Stimulated activated naive CD8-positive, alpha-beta T cell treated with anti-CD3 and anti-CD28 coated beads, Interleukin-15, amount 100 ng/mL, for 72 hours (primary cell): ENCODE results near the gene BATF3.
"Not testable (repeated sequence)": the region's sequence is repeated elsewhere in the genome, so short reads cannot be mapped to it uniquely, and the experiment has no call there.

Experiments used
- ATAC-seq: fragments of 150-1000 bp; cut with Tn5 transposase; 2 replicates; pipeline ENCODE4 v1.10.0; 2021; ENCODE audit warnings: mild to moderate bottlenecking, moderate library complexity
- DNase-seq, 2 donors: peaks; one replicate each; pipeline ENCODE4 v3.0.0; 2021 to 2022
- H3K27ac Mint-ChIP-seq, 2 donors: one replicate each; pipeline ENCODE4 v1.8.0; 2022; ENCODE audit warnings: mild to moderate bottlenecking in 2 of 2, mixed read lengths in 2 of 2, moderate library complexity in 2 of 2
- H3K27me3 Mint-ChIP-seq: one replicate; pipeline ENCODE4 v1.8.0; 2022; ENCODE audit warnings: mixed read lengths
- H3K4me1 Mint-ChIP-seq: one replicate; pipeline ENCODE4 v1.8.0; 2022; ENCODE audit warnings: mild to moderate bottlenecking, mixed read lengths
- H3K4me3 Mint-ChIP-seq, 2 donors: one replicate each; pipeline ENCODE4 v1.8.0; 2022; ENCODE audit warnings: mild to moderate bottlenecking in 2 of 2, mixed read lengths in 2 of 2, moderate library complexity in 1 of 2
- H3K9me3 Mint-ChIP-seq, 2 donors: one replicate each; pipeline ENCODE4 v1.8.0; 2022; ENCODE audit warnings: mixed read lengths in 2 of 2

Gene BATF3

DNA sequence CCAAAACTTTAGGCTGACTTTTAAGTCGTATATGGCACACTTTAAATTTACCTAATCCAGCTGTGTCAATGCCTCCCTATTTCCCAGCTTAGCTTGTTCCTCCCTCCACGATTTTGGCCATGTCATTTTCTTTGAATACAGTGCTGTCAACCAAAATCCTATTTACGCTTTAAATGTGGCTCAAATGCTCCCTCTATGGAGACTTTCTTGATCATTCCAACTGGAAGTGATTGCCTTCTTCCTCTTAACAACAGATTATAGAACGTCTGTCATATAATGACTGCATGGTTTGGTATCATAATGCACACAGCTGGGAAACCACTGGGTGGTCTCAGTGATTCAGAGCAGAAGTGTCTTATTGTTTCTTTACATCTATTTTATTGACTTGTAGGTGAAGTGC lies 18.9 kb upstream of the BATF3 start:
- peaks cover 20% of the 10 kb centered on the region for H3K27me3 Mint-ChIP-seq
- no peak for ATAC-seq
- H3K4me1 Mint-ChIP-seq = peaks cover 27% of the 10 kb centered on the region
- H3K9me3 Mint-ChIP-seq = peaks cover 0 to 2% of the 10 kb centered on the region in 2 donors
- no peak overlapping the region for H3K4me3 Mint-ChIP-seq
- DNase-seq = no peak
- H3K27ac Mint-ChIP-seq = no peak overlapping the region

DNA sequence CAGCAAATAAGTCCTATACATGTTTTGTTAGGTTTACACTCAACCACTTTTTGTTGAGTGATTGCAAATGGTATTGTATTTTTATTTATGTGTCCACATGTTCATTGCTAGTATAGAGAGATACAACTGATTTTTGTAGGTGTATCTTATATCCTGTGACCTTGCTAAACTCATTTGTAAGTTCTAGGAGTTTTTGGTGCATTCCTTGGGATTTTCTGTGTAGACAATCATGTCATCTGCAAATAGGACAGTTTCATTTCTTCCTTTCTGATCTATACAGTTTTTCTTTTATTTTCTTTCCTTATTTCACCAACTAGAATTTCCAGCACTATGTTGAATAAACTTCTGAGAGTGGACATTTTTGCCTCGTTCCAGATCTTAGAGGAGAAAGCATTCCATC lies 16.5 kb upstream of the BATF3 start:
- no peak overlapping the region for H3K4me3 Mint-ChIP-seq
- no peaks in the 10 kb centered on the region for H3K9me3 Mint-ChIP-seq
- DNase-seq = no peak
- no peak for ATAC-seq
- H3K27ac Mint-ChIP-seq = no peak overlapping the region
- H3K4me1 Mint-ChIP-seq = peaks cover 19% of the 10 kb centered on the region
- H3K27me3 Mint-ChIP-seq = peaks cover 20% of the 10 kb centered on the region

DNA sequence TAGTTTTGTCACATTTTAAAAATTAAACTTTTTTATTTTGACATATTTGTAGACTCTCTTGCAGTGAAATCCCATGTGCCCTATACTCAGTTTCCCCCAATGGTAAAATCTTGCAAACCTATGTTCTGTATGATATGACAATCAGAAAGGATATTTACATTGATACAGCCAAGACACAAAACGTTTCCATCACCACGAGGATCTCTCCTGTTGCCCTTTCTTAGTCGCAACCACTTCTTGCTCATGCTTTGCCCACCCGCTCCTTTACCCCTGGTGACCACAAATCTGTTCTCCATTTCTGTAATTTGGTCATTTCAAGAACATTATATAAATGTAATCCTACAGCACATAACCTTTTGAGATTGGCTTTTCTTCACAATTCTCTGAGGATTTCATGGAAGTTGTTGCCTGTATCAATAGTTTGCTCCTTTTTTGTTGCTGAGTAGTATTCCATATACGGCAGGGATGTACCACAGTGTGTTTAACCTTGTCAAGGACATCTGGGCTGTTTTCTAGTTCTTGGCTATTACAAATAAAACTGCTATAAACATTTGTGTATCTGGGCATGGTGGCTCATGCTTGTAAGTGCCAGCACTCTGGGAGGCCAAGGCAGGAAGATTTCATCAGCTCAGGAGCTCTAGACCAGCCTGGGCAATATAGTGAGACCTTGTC lies 14.0 kb upstream of the BATF3 start:
- ATAC-seq (no peak), DNase-seq (no peak)
- Mint-ChIP-seq H3K27me3 (peaks cover 16% of the 10 kb centered on the region), H3K4me1 (peaks cover 16% of the 10 kb centered on the region), H3K9me3 (no peaks in the 10 kb centered on the region), H3K4me3 (peak overlapping the region in 1 of 2 donors; percentile 25), H3K27ac (peak overlapping the region in 1 of 2 donors; percentile 27)

DNA sequence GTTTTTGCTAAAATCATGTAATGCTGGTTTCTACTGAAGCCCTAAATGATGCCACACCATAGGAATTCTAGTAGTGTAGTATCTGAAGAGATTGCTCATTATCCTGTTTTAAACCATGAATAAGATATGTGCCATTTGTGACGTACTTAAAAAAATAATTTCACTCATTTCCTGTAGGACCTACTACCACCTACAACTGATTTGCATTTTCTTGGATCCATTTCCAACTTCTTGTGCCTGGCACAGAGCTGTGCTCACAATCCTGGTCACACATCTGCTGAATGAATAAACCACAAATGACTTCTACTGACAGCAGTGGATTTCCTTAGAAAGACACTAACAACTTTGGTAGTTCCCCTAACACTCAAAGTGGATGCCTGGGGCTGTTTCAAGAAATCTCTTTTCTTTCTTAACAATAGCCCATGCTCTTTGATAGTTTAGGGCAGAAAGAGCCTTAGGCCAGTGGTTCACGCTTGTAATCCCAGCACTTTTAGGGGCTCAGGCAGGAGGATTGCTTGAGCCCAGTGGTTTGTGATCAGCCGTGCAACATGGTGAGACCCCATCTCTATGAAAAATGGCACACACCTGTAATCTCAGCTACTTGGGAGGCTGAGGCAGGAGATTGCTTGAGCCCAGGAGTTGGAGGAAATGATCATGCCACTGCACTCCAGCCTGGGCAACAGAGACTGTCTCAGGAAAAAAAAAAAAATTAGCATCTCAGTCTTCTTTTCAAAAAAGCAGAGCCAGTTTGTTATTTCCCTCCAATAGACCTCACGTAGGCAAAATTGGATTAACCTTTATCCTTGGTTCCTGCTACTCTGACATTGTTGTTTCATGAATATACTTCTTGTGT lies 13.0 kb upstream of the BATF3 start:
- peaks cover 7% of the 10 kb centered on the region for H3K27me3 Mint-ChIP-seq
- H3K4me1 Mint-ChIP-seq = peaks cover 16% of the 10 kb centered on the region
- no peak for DNase-seq
- H3K27ac Mint-ChIP-seq = no peak overlapping the region
- ATAC-seq = peak; percentile 85
- H3K9me3 Mint-ChIP-seq = no peaks in the 10 kb centered on the region
- peak overlapping the region in 1 of 2 donors; percentile 29 for H3K4me3 Mint-ChIP-seq

DNA sequence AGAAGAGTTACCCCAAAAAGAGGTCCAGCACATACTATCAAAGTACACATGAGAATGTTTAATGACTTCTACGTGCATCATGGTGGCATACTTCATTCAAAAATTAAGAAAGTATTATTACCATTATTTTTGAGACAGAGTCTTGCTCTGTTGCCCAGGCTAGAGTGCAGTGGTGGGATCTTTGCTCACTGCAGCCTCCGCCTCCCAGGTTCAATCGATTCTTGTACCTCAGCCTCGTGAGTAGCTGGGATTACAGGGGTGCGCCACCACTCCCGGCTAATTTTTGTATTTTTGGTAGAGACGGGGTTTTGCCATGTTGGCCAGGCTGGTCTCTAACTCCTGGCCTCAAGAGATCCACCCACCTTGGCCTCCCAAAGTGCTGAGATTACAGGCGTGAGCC lies 12.3 kb upstream of the BATF3 start:
- not testable (repeated sequence) for H3K4me3 Mint-ChIP-seq, H3K27ac Mint-ChIP-seq, H3K27me3 Mint-ChIP-seq, H3K9me3 Mint-ChIP-seq, ATAC-seq, DNase-seq
- peaks cover 16% of the 10 kb centered on the region for H3K4me1 Mint-ChIP-seq

DNA sequence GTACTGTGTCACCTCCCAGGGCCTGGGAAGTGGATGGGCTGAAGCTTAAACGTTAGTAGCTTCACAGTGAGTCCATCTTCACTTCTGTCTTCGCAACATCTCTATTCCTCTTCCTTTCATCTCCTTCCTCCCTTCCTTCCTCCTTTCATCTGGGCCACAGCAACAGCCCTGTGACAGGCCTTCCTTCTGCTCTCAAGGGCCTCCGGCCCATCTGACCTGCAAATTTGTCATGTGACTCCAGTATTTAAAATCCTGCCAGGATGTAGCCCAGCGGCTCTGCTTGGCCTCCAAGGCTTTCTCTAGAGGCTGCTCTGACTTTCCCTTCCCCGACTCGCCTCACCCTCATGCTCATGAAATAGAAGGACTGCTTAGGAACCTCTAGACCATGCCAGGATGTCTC lies 10.9 kb upstream of the BATF3 start:
- DNase-seq (no peak), ATAC-seq (no peak)
- H3K27me3 Mint-ChIP-seq = no peaks in the 10 kb centered on the region
- H3K4me3 Mint-ChIP-seq = no peak overlapping the region
- H3K27ac Mint-ChIP-seq = peak overlapping the region in 1 of 2 donors; percentile 27
- H3K4me1 Mint-ChIP-seq = peaks cover 16% of the 10 kb centered on the region
- no peaks in the 10 kb centered on the region for H3K9me3 Mint-ChIP-seq

DNA sequence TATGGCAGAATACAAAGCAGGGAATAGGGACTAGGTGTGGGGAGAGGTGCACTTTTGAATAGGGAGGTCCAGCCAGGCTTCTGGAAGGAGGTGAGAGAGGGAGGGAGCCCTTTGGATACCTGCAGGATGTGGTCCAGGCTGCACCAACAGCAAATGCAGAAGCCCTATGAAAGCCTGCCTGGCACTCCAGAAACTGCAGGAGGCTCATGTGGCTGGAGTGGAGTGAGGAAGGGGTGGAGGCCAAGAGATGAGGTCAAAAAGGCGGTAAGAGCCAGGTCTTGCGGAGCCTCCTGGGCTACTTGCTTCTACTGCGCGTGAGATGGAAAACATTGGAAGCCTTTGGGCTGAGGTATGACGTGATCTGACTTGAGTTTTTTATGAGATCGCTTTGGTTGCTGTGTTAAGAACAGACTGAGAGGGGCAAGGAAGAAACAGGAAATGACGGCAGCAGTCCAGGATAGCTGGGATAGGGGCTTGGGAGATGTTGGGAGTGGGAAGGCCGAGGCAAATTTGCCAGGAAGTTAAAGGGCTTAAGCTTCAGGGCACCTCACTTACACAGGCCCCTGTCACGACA lies 4.4 kb upstream of the BATF3 start:
- no peak for ATAC-seq
- H3K27ac Mint-ChIP-seq = no peak overlapping the region

DNA sequence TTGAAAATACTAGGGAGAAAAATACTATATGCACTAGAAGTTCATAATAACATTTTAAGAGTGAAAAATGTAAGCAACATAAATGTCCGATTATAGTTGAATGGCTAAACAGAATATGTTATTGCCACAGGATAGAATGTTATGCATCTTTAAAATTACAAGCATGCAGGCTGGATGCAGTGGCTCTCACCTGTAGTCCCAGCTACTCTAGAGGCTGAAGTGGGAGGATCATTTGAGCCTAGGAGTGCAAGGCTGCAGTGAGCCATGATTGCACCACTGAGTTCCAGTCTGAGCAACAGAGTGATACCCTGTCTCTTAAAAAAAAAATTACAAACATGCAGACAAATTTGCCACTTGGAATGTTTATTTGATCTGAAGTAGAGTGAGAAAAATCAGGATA lies 3.0 kb upstream of the BATF3 start:
- DNase-seq (no peak), ATAC-seq (no peak)
- Mint-ChIP-seq H3K4me3 (no peak overlapping the region), H3K9me3 (no peaks in the 10 kb centered on the region), H3K27me3 (peaks cover 10% of the 10 kb centered on the region), H3K4me1 (peaks cover 57% of the 10 kb centered on the region), H3K27ac (no peak overlapping the region)

More for the DNA sequence above, 4.4 kb upstream of the BATF3 start:
- Mint-ChIP-seq H3K4me3 (no peak overlapping the region), H3K9me3 (no peaks in the 10 kb centered on the region), H3K4me1 (peaks cover 44% of the 10 kb centered on the region), H3K27me3 (peaks cover 10% of the 10 kb centered on the region)
- DNase-seq = no peak

DNA sequence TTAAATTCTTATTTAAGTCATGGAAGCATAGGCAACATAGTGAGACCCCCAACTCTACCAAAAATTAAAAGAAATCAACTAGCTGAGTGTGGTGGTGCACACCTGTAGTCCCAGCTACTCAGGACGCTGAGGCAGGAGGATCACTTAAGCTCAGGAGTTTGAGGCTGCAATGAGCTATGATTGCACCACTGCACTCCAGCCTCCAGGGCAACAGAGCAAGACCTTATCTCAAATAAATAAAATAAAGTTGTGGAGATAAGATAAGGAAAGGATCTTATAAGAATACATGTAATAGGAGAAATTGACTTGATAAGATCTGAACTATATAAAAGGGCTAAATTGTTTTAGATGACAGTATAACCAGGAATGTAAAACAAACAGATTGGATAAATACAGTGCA lies 2.3 kb upstream of the BATF3 start:
- ATAC-seq = no peak
- no peak overlapping the region for H3K27ac Mint-ChIP-seq
- no peaks in the 10 kb centered on the region for H3K9me3 Mint-ChIP-seq
- H3K4me1 Mint-ChIP-seq = peaks cover 65% of the 10 kb centered on the region
- H3K27me3 Mint-ChIP-seq = peaks cover 10% of the 10 kb centered on the region
- H3K4me3 Mint-ChIP-seq = peak overlapping the region in 1 of 2 donors; percentile 98
- DNase-seq = no peak

DNA sequence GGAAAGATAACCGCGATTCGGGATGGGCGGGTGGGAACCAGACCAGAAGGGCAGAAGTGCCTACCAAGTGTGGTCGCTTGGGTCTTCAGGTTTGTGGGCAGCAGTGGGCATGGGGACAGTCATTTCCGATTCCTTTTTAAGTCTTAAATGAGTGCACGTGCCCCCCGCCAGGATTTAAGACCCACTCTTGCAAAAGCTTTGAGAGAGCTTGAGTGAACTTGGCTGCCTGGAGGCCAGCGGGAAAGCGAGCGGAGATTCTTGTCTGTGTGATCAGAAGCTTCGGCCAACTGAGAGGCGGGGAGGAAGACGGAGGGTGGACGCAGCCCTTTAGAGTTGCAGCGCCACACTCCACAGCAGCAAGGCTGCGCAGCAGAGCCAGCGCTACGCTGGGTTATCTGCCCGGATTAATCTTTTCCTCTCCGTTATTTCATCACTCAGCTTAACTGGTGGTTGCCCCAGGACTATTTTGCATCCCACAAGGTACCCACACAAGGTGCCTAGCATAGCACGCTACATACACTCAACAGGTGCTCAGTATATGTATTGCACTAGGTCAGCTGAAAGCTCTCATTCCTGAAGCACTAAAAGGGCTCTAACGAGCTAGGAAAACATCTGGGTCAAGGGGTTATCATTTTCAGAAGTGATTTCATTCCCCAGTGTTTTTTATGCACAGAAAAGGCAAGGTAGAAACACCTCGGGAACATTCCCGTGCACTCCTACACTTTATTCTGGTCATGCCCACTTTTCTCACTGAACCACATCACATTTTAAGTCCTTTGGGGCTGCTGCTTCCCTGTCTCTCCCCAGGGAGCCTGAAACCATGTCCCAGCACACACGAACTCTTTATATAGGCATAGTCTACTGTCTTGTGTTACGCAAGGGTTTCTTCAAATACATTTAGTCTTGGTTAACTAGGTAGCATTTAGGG lies 1.5 kb upstream of the BATF3 start:
- Mint-ChIP-seq H3K27me3 (peaks cover 10% of the 10 kb centered on the region), H3K4me1 (peaks cover 71% of the 10 kb centered on the region), H3K4me3 (peak overlapping the region; percentile 92 to 98), H3K9me3 (no peaks in the 10 kb centered on the region), H3K27ac (peak overlapping the region; percentile 34 to 93)
- DNase-seq = peak; percentile 48 to 66
- ATAC-seq = peak; percentile 44

DNA sequence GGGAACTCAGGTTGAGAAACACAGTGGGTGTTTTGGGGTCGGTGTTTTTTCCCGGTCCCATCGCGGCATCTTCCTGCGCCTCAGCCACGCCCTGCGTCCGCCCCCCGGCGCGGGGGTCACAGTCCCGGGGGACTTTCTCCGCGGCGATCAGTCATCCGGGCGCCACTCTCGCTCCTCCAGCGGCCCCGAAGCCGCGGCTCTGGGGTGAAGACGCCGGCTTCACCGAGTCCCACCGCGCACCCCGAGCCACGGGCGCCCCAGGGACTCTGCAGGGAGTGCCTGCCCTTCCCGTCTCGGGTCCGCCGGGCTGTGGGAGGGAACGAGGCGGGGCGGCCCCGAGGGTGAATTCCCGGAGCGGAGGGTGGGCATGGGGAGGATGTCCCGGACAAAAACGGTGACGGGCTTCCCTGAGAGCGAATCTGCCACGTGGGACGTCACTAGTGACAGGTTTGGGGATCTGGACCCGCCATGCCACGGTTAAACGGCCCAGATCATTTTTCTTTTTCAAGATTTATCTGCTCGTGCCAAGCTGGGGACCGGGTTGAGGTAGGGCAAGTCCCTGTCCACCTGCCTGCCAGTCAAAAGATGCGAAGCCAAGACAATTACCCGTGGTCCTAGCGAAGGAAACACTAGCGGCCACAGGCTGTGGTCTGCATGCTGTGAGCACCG lies 717 bp upstream of the BATF3 start:
- no peaks in the 10 kb centered on the region for H3K9me3 Mint-ChIP-seq
- peak overlapping the region; percentile 93 to 97 for H3K27ac Mint-ChIP-seq
- DNase-seq (peak; percentile 80 to 86), ATAC-seq (peak; percentile 65)
- peaks cover 10% of the 10 kb centered on the region for H3K27me3 Mint-ChIP-seq
- peaks cover 78% of the 10 kb centered on the region for H3K4me1 Mint-ChIP-seq
- H3K4me3 Mint-ChIP-seq = peak overlapping the region; percentile 92 to 98

DNA sequence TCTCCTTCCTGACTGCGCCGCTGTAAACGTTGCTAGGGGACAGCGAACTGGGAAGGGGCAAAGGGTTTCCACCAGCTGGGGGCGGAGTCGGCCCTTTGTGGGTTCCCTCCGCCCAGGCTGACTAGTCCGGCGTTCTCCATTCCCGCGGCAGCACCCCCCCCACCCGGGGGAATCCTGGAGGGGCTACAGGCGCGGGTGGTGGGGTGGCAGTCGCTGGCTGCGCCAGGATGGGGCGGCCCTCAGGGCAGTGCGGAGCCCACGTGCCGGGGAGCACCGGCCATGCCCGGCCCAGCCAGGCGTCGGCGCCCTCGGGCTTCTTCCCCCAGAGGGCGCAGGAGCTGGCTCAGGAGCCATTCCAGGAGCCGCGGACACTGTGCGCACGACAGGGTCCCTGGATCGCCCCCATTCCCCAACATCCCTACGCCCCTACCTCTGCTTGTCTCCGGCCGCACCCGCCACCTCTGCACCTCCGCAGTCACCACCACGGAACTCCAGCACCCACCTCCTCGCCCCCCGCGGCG lies 476 bp downstream of the BATF3 start:
- peak; percentile 74 to 79 for DNase-seq
- Mint-ChIP-seq H3K4me3 (peak overlapping the region; percentile 92 to 98), H3K9me3 (no peaks in the 10 kb centered on the region), H3K27me3 (peaks cover 10% of the 10 kb centered on the region), H3K4me1 (peaks cover 74% of the 10 kb centered on the region), H3K27ac (peak overlapping the region; percentile 97)
- peak; percentile 76 for ATAC-seq

DNA sequence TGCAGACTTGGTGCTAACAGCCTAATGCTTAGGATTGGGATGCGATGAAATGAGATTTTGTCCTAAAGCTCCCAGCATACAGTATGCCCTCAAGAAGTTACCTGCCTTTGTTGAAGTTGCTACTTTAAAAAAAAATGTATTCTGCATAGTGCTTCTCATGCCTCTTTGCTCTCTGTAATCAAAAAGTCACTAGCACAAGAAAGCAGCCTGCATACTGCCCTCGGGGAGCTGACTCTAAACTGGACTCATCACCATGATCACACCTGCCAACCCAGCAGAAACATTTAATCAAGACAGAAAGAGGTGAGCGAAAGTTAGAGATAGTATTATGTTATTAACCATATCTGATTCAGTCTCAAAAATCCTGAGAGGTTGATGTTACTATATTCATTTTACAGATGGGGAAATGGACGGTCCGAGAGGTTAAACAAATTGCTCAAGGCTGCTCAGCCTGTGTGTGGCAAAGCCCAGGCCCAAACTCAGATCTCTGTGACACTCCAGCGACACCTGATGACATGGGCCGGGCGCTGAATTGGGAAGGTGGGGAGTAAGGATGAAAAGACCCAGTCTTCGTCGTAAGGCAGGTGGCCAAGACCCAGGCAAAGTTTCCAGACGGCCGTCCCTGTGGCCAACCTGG lies 1.1 kb downstream of the BATF3 start:
- peaks cover 69% of the 10 kb centered on the region for H3K4me1 Mint-ChIP-seq
- peak; percentile 2 for ATAC-seq
- DNase-seq = no peak

DNA sequence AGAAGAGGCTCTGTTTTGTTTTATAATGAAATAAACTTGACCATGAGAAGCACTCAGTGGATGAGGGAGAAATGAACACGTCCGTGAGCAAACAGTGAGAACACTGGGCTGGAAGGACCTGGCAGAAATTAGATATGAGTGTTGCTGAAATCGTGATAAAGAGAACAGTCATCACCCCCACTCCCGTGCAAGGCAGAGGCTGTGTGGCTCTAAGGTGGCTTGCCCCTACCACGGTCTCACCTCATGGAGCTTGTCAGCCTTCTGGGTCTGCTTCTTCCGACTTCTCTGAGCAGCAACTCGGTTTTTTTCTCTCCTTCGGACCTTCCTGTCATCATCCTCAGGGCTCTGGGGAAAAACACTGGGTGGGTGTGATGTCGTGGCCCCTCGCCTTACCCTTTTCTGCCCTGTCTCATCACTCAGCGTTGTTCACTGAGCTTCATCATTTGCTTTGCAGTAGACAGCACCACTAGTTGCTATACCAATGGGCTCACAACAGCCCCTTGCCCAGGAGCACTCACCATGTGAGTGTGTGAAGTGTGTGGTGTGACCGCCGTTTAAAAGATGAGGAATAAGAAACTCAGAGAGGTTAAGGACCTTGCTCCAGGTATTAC lies 2.8 kb downstream of the BATF3 start:
- Mint-ChIP-seq H3K9me3 (no peaks in the 10 kb centered on the region), H3K4me1 (peaks cover 55% of the 10 kb centered on the region), H3K27ac (peak overlapping the region in 1 of 2 donors; percentile 25), H3K4me3 (peak overlapping the region in 1 of 2 donors; percentile 98), H3K27me3 (peaks cover 4% of the 10 kb centered on the region)
- ATAC-seq (no peak), DNase-seq (no peak)

More for the DNA sequence above, 1.1 kb downstream of the BATF3 start:
- Mint-ChIP-seq H3K9me3 (no peaks in the 10 kb centered on the region), H3K27me3 (peaks cover 10% of the 10 kb centered on the region), H3K27ac (peak overlapping the region; percentile 54 to 97), H3K4me3 (peak overlapping the region; percentile 92 to 98)
